ENCODE data around the gene OLFML1. TPM values are rescaled to one million over a fixed set of nuclear protein-coding genes. Genes with fewer than 3 reads are reported as not detected.
"Not testable (repeated sequence)": the region's sequence is repeated elsewhere in the genome, so short reads cannot be mapped to it uniquely, and the experiment has no call there.

OLFML1 gene
- total RNA-seq, 1 donor from 2014 or later = not detected

DNA sequence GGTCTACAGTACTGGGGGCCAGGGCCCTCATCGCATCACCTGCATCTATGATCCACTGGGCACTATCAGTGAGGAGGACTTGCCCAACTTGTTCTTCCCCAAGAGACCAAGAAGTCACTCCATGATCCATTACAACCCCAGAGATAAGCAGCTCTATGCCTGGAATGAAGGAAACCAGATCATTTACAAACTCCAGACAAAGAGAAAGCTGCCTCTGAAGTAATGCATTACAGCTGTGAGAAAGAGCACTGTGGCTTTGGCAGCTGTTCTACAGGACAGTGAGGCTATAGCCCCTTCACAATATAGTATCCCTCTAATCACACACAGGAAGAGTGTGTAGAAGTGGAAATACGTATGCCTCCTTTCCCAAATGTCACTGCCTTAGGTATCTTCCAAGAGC lies 24.7 kb downstream of the OLFML1 start:
- no peak for DNase-seq (ENCODE audit: extremely low read depth, low read depth, low spot score)

DNA sequence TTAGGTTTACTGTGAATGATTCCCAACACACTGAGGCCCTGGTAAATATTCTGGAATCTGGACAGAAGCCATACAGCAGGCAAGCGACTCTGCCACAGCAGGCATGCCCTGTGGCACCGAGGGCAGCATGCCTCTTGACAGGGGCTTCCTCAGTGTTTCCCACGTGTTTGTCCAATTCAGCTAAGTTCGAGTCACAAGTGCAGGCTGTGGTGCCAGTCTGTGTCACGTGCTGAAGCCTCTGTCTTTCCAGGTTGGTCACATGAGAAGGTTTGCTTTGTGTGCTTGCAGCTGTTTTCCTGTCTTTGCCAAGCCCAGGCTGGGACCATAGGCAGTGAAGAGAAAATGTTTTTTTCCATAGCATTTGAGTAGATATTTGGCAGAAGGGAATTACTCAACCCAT lies 26.1 kb downstream of the OLFML1 start:
- peak; percentile 10 for DNase-seq (ENCODE audit: extremely low read depth, low read depth, low spot score)

DNA sequence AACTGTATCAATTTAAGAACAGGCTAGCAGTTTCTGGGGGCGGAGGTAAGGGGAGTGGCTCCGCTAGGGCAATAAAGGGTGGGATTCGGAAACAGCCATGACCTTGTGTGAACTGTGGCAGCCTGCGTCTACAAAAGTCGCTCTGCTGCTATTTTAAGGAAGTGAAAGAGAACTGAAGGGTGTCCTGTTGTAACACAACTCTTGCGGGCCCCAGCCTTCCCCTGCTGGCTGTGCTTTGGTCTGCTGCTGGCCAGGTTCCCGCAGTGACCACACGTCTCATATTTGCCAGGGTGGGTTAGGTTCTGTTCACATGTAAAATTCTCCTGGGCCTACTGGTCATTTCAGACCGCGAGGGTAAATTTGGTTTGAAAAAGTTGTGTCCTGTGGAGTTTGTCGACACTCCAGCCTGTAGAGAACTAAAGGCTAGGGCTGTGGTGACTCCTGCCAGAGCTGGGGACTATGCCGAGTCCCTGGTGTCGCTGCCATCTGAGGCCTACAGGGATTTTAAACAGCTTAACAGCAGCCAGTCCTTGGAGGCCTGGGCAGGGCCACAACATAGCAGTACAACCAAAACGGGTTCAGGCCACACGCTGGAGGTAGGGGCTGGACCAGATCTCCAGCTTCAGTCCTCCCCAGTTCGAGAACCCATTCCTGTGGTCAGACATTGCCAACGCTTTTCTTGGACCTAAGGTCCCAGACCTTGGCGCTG lies 27.4 kb downstream of the OLFML1 start:
- DNase-seq (ENCODE audit: extremely low read depth, low read depth, low spot score) = no peak

- DNase-seq (ENCODE audit: extremely low read depth, low read depth, low spot score) = peak; percentile 25
These were observed 28.2 kb downstream of the OLFML1 start, which contains the start of gene PPFIBP2 for GRCh38 chr11:7513234-7514098. TSS of gene PPFIBP2 (plus strand) at chr11:7513999. CDS start at chr11:7549476, 35,477 bp downstream.

- no peak for DNase-seq (ENCODE audit: extremely low read depth, low read depth, low spot score)
These were observed 28.8 kb downstream of the OLFML1 start for GRCh38 chr11:7514099-7514591.

DNA sequence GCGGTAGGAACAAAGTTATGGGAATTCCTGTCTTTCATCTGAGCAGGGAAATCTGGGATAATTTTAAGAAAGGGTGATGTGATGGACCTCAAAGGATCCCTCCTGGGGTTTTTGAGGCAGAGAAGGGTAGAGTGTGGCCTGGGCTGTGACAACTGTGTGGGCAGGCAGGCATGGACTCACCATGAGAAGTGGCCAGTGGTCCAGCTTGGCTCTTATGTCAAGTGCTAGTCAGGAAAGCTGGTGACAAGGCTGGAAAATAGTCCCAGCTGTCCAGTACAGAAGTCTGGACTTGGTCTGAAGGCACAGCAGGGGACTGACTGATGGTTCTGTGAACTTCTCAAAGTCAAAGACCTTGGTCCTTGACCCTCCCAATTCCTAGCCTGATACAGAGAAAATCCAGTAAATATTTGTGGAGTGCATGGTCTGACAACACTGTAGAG lies 30.2 kb downstream of the OLFML1 start:
- DNase-seq (ENCODE audit: extremely low read depth, low read depth, low spot score) = no peak

GRCh38 chr11:7516475-7516874 lies 31.2 kb downstream of the OLFML1 start:
- no peak for DNase-seq (ENCODE audit: extremely low read depth, low read depth, low spot score)

GRCh38 chr11:7517743-7518142 lies 32.4 kb downstream of the OLFML1 start:
- DNase-seq (ENCODE audit: extremely low read depth, low read depth, low spot score) = not testable (repeated sequence)

- DNase-seq (ENCODE audit: extremely low read depth, low read depth, low spot score) = no peak
These were observed 33.7 kb downstream of the OLFML1 start for GRCh38 chr11:7518811-7519562.

GRCh38 chr11:7520011-7520942 lies 35.0 kb downstream of the OLFML1 start:
- no peak for DNase-seq (ENCODE audit: extremely low read depth, low read depth, low spot score)

DNA sequence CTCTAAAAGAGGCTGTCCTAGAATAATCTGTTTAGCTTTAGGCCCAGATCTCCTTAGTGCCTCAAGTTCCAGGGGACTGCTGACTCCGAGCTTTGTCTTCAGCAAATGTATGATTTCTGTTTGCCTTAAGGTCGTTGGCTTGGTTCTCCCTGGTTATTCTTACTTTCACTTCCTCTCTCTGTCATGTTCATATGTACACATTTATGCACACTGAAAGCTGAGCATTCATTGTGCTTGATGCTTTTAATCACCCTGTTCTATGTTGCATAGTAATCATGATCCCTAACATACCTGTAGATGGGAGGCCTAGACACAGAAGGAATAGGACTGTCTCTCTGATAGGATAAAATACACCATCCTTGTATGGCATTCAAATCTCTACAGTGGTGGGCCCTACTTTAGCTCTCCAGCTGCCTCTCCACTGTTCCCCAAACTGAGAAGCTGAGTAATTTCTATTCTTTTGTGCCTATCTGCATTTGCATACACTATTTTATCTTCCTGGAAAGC lies 35.7 kb downstream of the OLFML1 start:
- DNase-seq (ENCODE audit: extremely low read depth, low read depth, low spot score) = no peak

DNA sequence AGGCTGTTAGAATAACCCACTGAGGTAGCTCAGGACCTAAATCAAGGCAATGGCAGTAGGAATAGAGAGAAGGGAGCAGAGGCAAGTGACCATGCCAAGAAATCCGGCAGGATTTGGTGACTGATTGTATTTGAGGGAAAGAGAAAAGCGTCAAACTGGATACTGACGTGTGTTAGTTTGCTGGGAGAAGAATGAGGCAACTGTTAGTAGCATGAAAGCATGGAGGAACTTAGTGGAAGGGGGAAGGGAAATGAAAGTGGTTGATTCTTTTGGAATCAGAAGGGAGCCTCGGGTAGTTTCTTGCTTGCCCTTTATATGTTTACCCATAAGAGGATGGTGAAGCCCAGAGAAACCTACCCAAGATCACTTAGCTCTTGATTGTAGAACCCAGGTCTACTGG lies 36.8 kb downstream of the OLFML1 start:
- DNase-seq (ENCODE audit: extremely low read depth, low read depth, low spot score) = no peak

GRCh38 chr11:7522546-7522945 lies 37.2 kb downstream of the OLFML1 start:
- DNase-seq (ENCODE audit: extremely low read depth, low read depth, low spot score) = no peak

DNA sequence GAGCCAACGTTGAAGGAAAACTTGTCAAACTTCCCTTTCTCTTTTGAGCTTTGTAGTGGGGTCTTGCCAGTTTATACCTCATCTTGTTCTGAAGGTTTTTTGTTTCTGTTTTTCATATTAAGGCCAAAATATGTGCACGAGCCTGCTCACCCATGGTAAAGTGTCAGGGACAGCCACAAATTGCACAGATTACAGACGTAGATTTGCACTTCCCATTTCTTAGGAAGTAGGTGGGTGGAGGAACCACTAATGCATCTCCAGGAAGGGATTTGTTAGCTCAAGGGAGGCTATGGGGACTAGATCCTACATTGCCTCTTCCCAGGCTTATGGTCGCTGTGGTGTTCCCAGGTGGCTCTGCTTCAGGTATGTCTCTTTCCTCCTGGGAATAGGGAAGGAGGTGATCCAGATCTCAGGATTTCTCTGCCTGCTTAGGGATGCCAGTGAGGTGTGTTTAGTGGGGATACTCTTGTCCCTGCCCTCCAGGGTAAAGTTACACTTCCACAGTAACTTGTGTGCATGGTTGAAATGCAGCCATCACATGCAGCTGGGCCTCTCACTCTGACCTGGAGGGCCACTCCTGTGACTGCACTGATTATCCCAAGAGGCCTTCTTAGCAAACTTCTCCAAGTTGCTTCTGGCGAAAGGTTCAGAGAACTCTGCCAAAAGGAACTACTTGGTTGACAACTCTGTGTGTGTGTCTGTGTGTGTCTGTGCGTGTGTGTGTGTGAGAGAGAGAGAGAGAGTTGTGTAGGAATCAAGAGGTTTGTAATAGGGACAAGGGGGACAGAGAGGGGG lies 38.3 kb downstream of the OLFML1 start:
- no peak for DNase-seq (ENCODE audit: extremely low read depth, low read depth, low spot score)

GRCh38 chr11:7524462-7525235 lies 39.3 kb downstream of the OLFML1 start:
- no peak for DNase-seq (ENCODE audit: extremely low read depth, low read depth, low spot score)

GRCh38 chr11:7525424-7525823 lies 40.1 kb downstream of the OLFML1 start:
- no peak for DNase-seq (ENCODE audit: extremely low read depth, low read depth, low spot score)

- DNase-seq (ENCODE audit: extremely low read depth, low read depth, low spot score) = no peak
These were observed 41.7 kb downstream of the OLFML1 start for GRCh38 chr11:7527029-7527428.

- DNase-seq (ENCODE audit: extremely low read depth, low read depth, low spot score) = no peak
These were observed 43.3 kb downstream of the OLFML1 start for GRCh38 chr11:7528514-7529049.
